ENCODE data around the gene THSD7A. TPM values are rescaled to one million over a fixed set of nuclear protein-coding genes. Genes with fewer than 3 reads are reported as not detected.

THSD7A gene
- total and polyA plus RNA-seq, 9 of the 15 experiments (the other 6 are each of a cell fraction or from before 2014, with no cell fraction given), result 0.01 to 0.02 TPM; not detected in 7

- H3K27me3 ChIP-seq (ENCODE audit: control insufficient read depth in 2 of 2, insufficient read depth in 2 of 2, low read length in 2 of 2), result no peaks in the 10 kb centered on the region
- in situ Hi-C loops (cut with MboI) (no loop called here), intact Hi-C loops (cut with micrococcal nuclease) (no loop called here)
- no peaks in the 10 kb centered on the region for H3K4me1 ChIP-seq (replicated peaks in 1 of 2; ENCODE audit: control insufficient read depth in 2 of 2, insufficient read depth in 2 of 2, low read length in 2 of 2)
- H3K4me2 ChIP-seq (ENCODE audit: insufficient read depth, low read length), result no peak overlapping the region
- H3K9me3 ChIP-seq (replicated peaks; ENCODE audit: control insufficient read depth, insufficient read depth, low read depth, low read length), result peaks cover 2% of the 10 kb centered on the region; the same call in 1 of the 2 replicates
- DNase-seq (ENCODE audit: extremely low read depth in 1 of 4, low spot score in 3 of 4), result no peak
- no peak for TF ChIP-seq OTX1 (CRISPR knock-in tag; IDR thresholded peaks at IDR 0.05)
- H3K27ac ChIP-seq (ENCODE audit: extremely low read depth, low read depth, low read length), result no peak overlapping the region
- CTCF ChIA-PET (ENCODE audit: low intra/inter-chr PET ratio), result no interaction called here
- WGBS (ENCODE audit: insufficient coverage, low coverage, missing lambda C conversion rate), result 0% methylated on average over 1 of the region's 1 CpG
- no peak for FAIRE-seq
- no peak overlapping the region for H3K9ac ChIP-seq (ENCODE audit: insufficient read depth in 1 of 2, low read depth in 2 of 2, low read length in 2 of 2)
- no peaks in the 10 kb centered on the region for H3K79me2 ChIP-seq (ENCODE audit: control insufficient read depth, insufficient read depth, low read length)
- POLR2A ChIA-PET, result no interaction called here
- no peak for ATAC-seq
- no peaks in the 10 kb centered on the region for H3K9me1 ChIP-seq (ENCODE audit: control insufficient read depth, insufficient read depth, low read length)
- no peaks in the 10 kb centered on the region for H4K20me1 ChIP-seq (replicated peaks; ENCODE audit: control insufficient read depth, insufficient read depth, low read length)
- no peaks in the 10 kb centered on the region for H3K36me3 ChIP-seq (ENCODE audit: control insufficient read depth, insufficient read depth, low read length)
- H3K4me3 ChIP-seq, result no peak overlapping the region
- BruUV-seq (replicated peaks), result no TSS peak
- H2AFZ ChIP-seq (ENCODE audit: low read depth, low read length), result no peak overlapping the region
These were observed 258.8 kb downstream of the THSD7A start for GRCh38 chr7:11573128-11573750.

GRCh38 chr7:11570922-11571550 is 261.0 kb downstream of the THSD7A start:
- no peaks in the 10 kb centered on the region for H3K27me3 ChIP-seq (ENCODE audit: control insufficient read depth in 2 of 2, insufficient read depth in 2 of 2, low read length in 2 of 2)
- ChIA-PET CTCF (ENCODE audit: low intra/inter-chr PET ratio) (no interaction called here), POLR2A (no interaction called here)
- intact Hi-C loops (cut with micrococcal nuclease), result no loop called here
- H4K20me1 ChIP-seq (replicated peaks; ENCODE audit: control insufficient read depth, insufficient read depth, low read length), result no peaks in the 10 kb centered on the region
- no TSS peak for BruUV-seq (replicated peaks)
- no peak overlapping the region for H3K27ac ChIP-seq (ENCODE audit: extremely low read depth, low read depth, low read length)
- H3K9ac ChIP-seq (ENCODE audit: insufficient read depth in 1 of 2, low read depth in 2 of 2, low read length in 2 of 2), result no peak overlapping the region
- peaks cover 2% of the 10 kb centered on the region; the same call in 1 of the 2 replicates for H3K9me3 ChIP-seq (replicated peaks; ENCODE audit: control insufficient read depth, insufficient read depth, low read depth, low read length)
- no peak for FAIRE-seq
- WGBS (ENCODE audit: insufficient coverage, low coverage, missing lambda C conversion rate), result 0% methylated on average over 2 of the region's 2 CpGs
- ATAC-seq, result no peak
- no peaks in the 10 kb centered on the region for H3K36me3 ChIP-seq (ENCODE audit: control insufficient read depth, insufficient read depth, low read length)
- H3K4me3 ChIP-seq, result no peak overlapping the region
- DNase-seq (ENCODE audit: extremely low read depth in 1 of 4, low spot score in 3 of 4), result no peak
- no peak overlapping the region for H3K4me2 ChIP-seq (ENCODE audit: insufficient read depth, low read length)
- H3K9me1 ChIP-seq (ENCODE audit: control insufficient read depth, insufficient read depth, low read length), result no peaks in the 10 kb centered on the region
- no peak overlapping the region for H2AFZ ChIP-seq (ENCODE audit: low read depth, low read length)
- no peaks in the 10 kb centered on the region for H3K4me1 ChIP-seq (replicated peaks in 1 of 2; ENCODE audit: control insufficient read depth in 2 of 2, insufficient read depth in 2 of 2, low read length in 2 of 2)
- no peaks in the 10 kb centered on the region for H3K79me2 ChIP-seq (ENCODE audit: control insufficient read depth, insufficient read depth, low read length)
- in situ Hi-C loops (cut with MboI), result no loop called here
- TF ChIP-seq USF1 (CRISPR knock-in tag; IDR thresholded peaks at IDR 0.05) (no peak), ZNF444 (CRISPR knock-in tag; IDR thresholded peaks at IDR 0.05) (no peak), RBM14 (IDR thresholded peaks at IDR 0.05; ENCODE audit: borderline replicate concordance, insufficient read depth, low read depth, low read length) (no peak), TEAD4 (IDR thresholded peaks at IDR 0.05; ENCODE audit: low read length) (no peak), TEAD4 (CRISPR knock-in tag; IDR thresholded peaks at IDR 0.05; ENCODE audit: borderline replicate concordance) (no peak), ASH1L (IDR thresholded peaks at IDR 0.05; ENCODE audit: borderline replicate concordance, low read depth, partially characterized antibody) (no peak), RAD21 (CRISPR knock-in tag; conservative IDR thresholded peaks at IDR 0.05 in 1 of 2, IDR thresholded peaks at IDR 0.05 in 1 of 2) (no peak), ZNF696 (CRISPR knock-in tag; conservative IDR thresholded peaks at IDR 0.05) (no peak), BMI1 (IDR thresholded peaks at IDR 0.05; ENCODE audit: low read length) (no peak), MYBL2 (IDR thresholded peaks at IDR 0.05; ENCODE audit: low read depth) (no peak), MYBL2 (CRISPR knock-in tag; IDR thresholded peaks at IDR 0.05; ENCODE audit: borderline replicate concordance) (no peak), HDAC8 (tag; IDR thresholded peaks at IDR 0.05) (no peak), ZNF589 (CRISPR knock-in tag; IDR thresholded peaks at IDR 0.05; ENCODE audit: low read depth) (no peak), RBM17 (IDR thresholded peaks at IDR 0.05; ENCODE audit: borderline replicate concordance, low read depth, low read length) (no peak)
